ENCODE measurements around the gene ATP1B4.

The ATP1B4 gene

DNA sequence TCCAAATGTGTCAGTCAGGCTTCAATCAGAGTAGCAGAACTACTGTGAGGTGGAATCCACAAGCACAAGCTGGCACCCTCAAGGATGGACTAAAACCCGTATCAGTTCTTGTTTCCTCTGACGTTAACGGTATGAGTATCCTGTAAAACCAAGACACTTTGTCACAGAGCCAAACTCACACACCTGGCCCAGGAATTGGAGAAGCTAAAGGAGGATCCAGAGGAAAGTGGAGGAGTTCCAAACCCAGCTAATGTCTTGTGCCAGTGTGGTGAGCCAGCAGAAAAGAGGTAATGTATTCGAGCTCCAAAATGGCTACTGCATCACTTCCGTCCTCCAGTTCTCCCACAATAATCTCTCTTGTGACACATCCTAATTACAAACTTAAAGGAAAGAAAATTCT, 44.7 kb downstream of the ATP1B4 start:
- Histone ChIP-seq H4K8ac (ENCODE audit: low read length) (no peak overlapping the region), H3K27ac (ENCODE audit: low read length, poor library complexity, severe bottlenecking) (no peak overlapping the region), H3K27me3 (ENCODE audit: control insufficient read depth in 1 of 2, insufficient read depth in 1 of 2, low read length in 2 of 2) (no peaks in the 10 kb centered on the region), H2BK15ac (ENCODE audit: low read depth, poor library complexity, severe bottlenecking) (no peak overlapping the region), H3K9ac (ENCODE audit: low read length) (no peak overlapping the region), H3K4me3 (ENCODE audit: insufficient read depth in 1 of 2, low read depth in 1 of 2, low read length in 2 of 2) (no peak overlapping the region), H2BK120ac (ENCODE audit: low read depth, low read length) (no peak overlapping the region), H3K4me1 (ENCODE audit: control insufficient read depth, insufficient read depth, low read depth, low read length) (no peaks in the 10 kb centered on the region), H3K79me1 (replicated peaks; ENCODE audit: low read length, poor library complexity, severe bottlenecking) (no peaks in the 10 kb centered on the region), H2BK12ac (ENCODE audit: low read length in 2 of 2) (no peak overlapping the region), H3K9me3 (ENCODE audit: control insufficient read depth, low read length) (peaks cover 12% of the 10 kb centered on the region), H4K91ac (ENCODE audit: low read length) (no peak overlapping the region), H3K4me2 (ENCODE audit: low read length, poor library complexity, severe bottlenecking) (no peak overlapping the region), H2BK5ac (ENCODE audit: low read depth, low read length, poor library complexity, severe bottlenecking) (no peak overlapping the region), H3K18ac (ENCODE audit: low read depth in 1 of 2, low read length in 2 of 2) (no peak overlapping the region), H3K14ac (ENCODE audit: low read length in 2 of 2) (no peak overlapping the region), H3K4ac (ENCODE audit: low read depth in 1 of 2, low read length in 2 of 2) (no peak overlapping the region), H2AK5ac (ENCODE audit: low read length, severe bottlenecking) (no peak overlapping the region), H3K23ac (ENCODE audit: low read length in 2 of 2) (no peak overlapping the region), H3K36me3 (ENCODE audit: control insufficient read depth in 1 of 2, insufficient read depth in 2 of 2, low read depth in 1 of 2, low read length in 2 of 2) (no peaks in the 10 kb centered on the region), H2AFZ (ENCODE audit: low read depth, low read length) (no peak overlapping the region)
- DNase-seq = no peak
- WGBS = 47% methylated on average over 2 of the region's 5 CpGs

- 100% methylated on average over 1 of the region's 1 CpG for WGBS
- no peak overlapping the region for H3K14ac ChIP-seq (ENCODE audit: low read length in 2 of 2)
- no peaks in the 10 kb centered on the region for H3K27me3 ChIP-seq (ENCODE audit: control insufficient read depth in 1 of 2, insufficient read depth in 1 of 2, low read length in 2 of 2)
- no peak overlapping the region for H2AFZ ChIP-seq (ENCODE audit: low read depth, low read length)
- H2BK5ac ChIP-seq (ENCODE audit: low read depth, low read length, poor library complexity, severe bottlenecking) = no peak overlapping the region
- H4K91ac ChIP-seq (ENCODE audit: low read length) = no peak overlapping the region
- no peaks in the 10 kb centered on the region for H3K4me1 ChIP-seq (ENCODE audit: control insufficient read depth, insufficient read depth, low read depth, low read length)
- no peak overlapping the region for H3K9ac ChIP-seq (ENCODE audit: low read length)
- H2AK5ac ChIP-seq (ENCODE audit: low read length, severe bottlenecking) = no peak overlapping the region
- no peak overlapping the region for H3K27ac ChIP-seq (ENCODE audit: low read length, poor library complexity, severe bottlenecking)
- no peak for DNase-seq
- H3K4me3 ChIP-seq (ENCODE audit: insufficient read depth in 1 of 2, low read depth in 1 of 2, low read length in 2 of 2) = no peak overlapping the region
- no peak overlapping the region for H2BK12ac ChIP-seq (ENCODE audit: low read length in 2 of 2)
- no peak overlapping the region for H3K4me2 ChIP-seq (ENCODE audit: low read length, poor library complexity, severe bottlenecking)
- no peak overlapping the region for H2BK120ac ChIP-seq (ENCODE audit: low read depth, low read length)
- H3K79me1 ChIP-seq (replicated peaks; ENCODE audit: low read length, poor library complexity, severe bottlenecking) = no peaks in the 10 kb centered on the region
- no peak overlapping the region for H2BK15ac ChIP-seq (ENCODE audit: low read depth, poor library complexity, severe bottlenecking)
- peaks cover 12% of the 10 kb centered on the region for H3K9me3 ChIP-seq (ENCODE audit: control insufficient read depth, low read length)
- H3K18ac ChIP-seq (ENCODE audit: low read depth in 1 of 2, low read length in 2 of 2) = no peak overlapping the region
- H3K36me3 ChIP-seq (ENCODE audit: control insufficient read depth in 1 of 2, insufficient read depth in 2 of 2, low read depth in 1 of 2, low read length in 2 of 2) = no peaks in the 10 kb centered on the region
- no peak overlapping the region for H3K4ac ChIP-seq (ENCODE audit: low read depth in 1 of 2, low read length in 2 of 2)
- H4K8ac ChIP-seq (ENCODE audit: low read length) = no peak overlapping the region
- H3K23ac ChIP-seq (ENCODE audit: low read length in 2 of 2) = no peak overlapping the region
Measured at GRCh38 chrX:120408168-120408567, 46.3 kb downstream of the ATP1B4 start.

GRCh38 chrX:120419463-120419862, 57.6 kb downstream of the ATP1B4 start:
- H3K9me3 ChIP-seq (ENCODE audit: control insufficient read depth, low read length) = no peaks in the 10 kb centered on the region
- no peak overlapping the region for H2BK12ac ChIP-seq (ENCODE audit: low read length in 2 of 2)
- no peaks in the 10 kb centered on the region for H3K79me1 ChIP-seq (replicated peaks; ENCODE audit: low read length, poor library complexity, severe bottlenecking)
- H3K4me3 ChIP-seq (ENCODE audit: insufficient read depth in 1 of 2, low read depth in 1 of 2, low read length in 2 of 2) = no peak overlapping the region
- DNase-seq = no peak
- H3K23ac ChIP-seq (ENCODE audit: low read length in 2 of 2) = no peak overlapping the region
- no peak overlapping the region for H2AFZ ChIP-seq (ENCODE audit: low read depth, low read length)
- H3K14ac ChIP-seq (ENCODE audit: low read length in 2 of 2) = no peak overlapping the region
- no peak overlapping the region for H3K18ac ChIP-seq (ENCODE audit: low read depth in 1 of 2, low read length in 2 of 2)
- H4K91ac ChIP-seq (ENCODE audit: low read length) = no peak overlapping the region
- no peak overlapping the region for H3K4ac ChIP-seq (ENCODE audit: low read depth in 1 of 2, low read length in 2 of 2)
- peaks cover 0 to 7% of the 10 kb centered on the region in 2 experiments for H3K27me3 ChIP-seq (ENCODE audit: control insufficient read depth in 1 of 2, insufficient read depth in 1 of 2, low read length in 2 of 2)
- H3K27ac ChIP-seq (ENCODE audit: low read length, poor library complexity, severe bottlenecking) = no peak overlapping the region
- H4K8ac ChIP-seq (ENCODE audit: low read length) = no peak overlapping the region
- no peak overlapping the region for H2AK5ac ChIP-seq (ENCODE audit: low read length, severe bottlenecking)
- WGBS = 70% methylated on average over 1 of the region's 2 CpGs
- no peak overlapping the region for H3K9ac ChIP-seq (ENCODE audit: low read length)
- H3K4me2 ChIP-seq (ENCODE audit: low read length, poor library complexity, severe bottlenecking) = no peak overlapping the region
- H2BK120ac ChIP-seq (ENCODE audit: low read depth, low read length) = no peak overlapping the region
- H2BK5ac ChIP-seq (ENCODE audit: low read depth, low read length, poor library complexity, severe bottlenecking) = no peak overlapping the region
- no peaks in the 10 kb centered on the region for H3K4me1 ChIP-seq (ENCODE audit: control insufficient read depth, insufficient read depth, low read depth, low read length)
- H3K36me3 ChIP-seq (ENCODE audit: control insufficient read depth in 1 of 2, insufficient read depth in 2 of 2, low read depth in 1 of 2, low read length in 2 of 2) = no peaks in the 10 kb centered on the region
- no peak overlapping the region for H2BK15ac ChIP-seq (ENCODE audit: low read depth, poor library complexity, severe bottlenecking)

- Histone ChIP-seq H3K4me3 (ENCODE audit: insufficient read depth in 1 of 2, low read depth in 1 of 2, low read length in 2 of 2) (no peak overlapping the region), H2BK120ac (ENCODE audit: low read depth, low read length) (no peak overlapping the region), H3K4me1 (ENCODE audit: control insufficient read depth, insufficient read depth, low read depth, low read length) (peaks cover 1% of the 10 kb centered on the region), H2BK15ac (ENCODE audit: low read depth, poor library complexity, severe bottlenecking) (no peak overlapping the region), H2BK12ac (ENCODE audit: low read length in 2 of 2) (no peak overlapping the region), H3K14ac (ENCODE audit: low read length in 2 of 2) (no peak overlapping the region), H3K9me3 (ENCODE audit: control insufficient read depth, low read length) (no peaks in the 10 kb centered on the region), H3K4me2 (ENCODE audit: low read length, poor library complexity, severe bottlenecking) (no peak overlapping the region), H3K18ac (ENCODE audit: low read depth in 1 of 2, low read length in 2 of 2) (no peak overlapping the region), H2BK5ac (ENCODE audit: low read depth, low read length, poor library complexity, severe bottlenecking) (no peak overlapping the region), H4K91ac (ENCODE audit: low read length) (no peak overlapping the region), H2AFZ (ENCODE audit: low read depth, low read length) (no peak overlapping the region), H3K36me3 (ENCODE audit: control insufficient read depth in 1 of 2, insufficient read depth in 2 of 2, low read depth in 1 of 2, low read length in 2 of 2) (peaks cover 0 to 3% of the 10 kb centered on the region in 2 experiments), H3K79me1 (replicated peaks; ENCODE audit: low read length, poor library complexity, severe bottlenecking) (no peaks in the 10 kb centered on the region), H2AK5ac (ENCODE audit: low read length, severe bottlenecking) (no peak overlapping the region), H3K27ac (ENCODE audit: low read length, poor library complexity, severe bottlenecking) (no peak overlapping the region), H4K8ac (ENCODE audit: low read length) (no peak overlapping the region), H3K9ac (ENCODE audit: low read length) (no peak overlapping the region), H3K23ac (ENCODE audit: low read length in 2 of 2) (no peak overlapping the region), H3K27me3 (ENCODE audit: control insufficient read depth in 1 of 2, insufficient read depth in 1 of 2, low read length in 2 of 2) (no peaks in the 10 kb centered on the region), H3K4ac (ENCODE audit: low read depth in 1 of 2, low read length in 2 of 2) (no peak overlapping the region)
- no peak for DNase-seq
Measured at GRCh38 chrX:120426599-120426998, 64.7 kb downstream of the ATP1B4 start.

Measured in mesenchymal stem cell (in vitro differentiated cells and primary cell).